Ovary (tissue), 9 donors: Measurements from ENCODE around the gene F2RL3. TPM values are rescaled to one million over a fixed set of nuclear protein-coding genes. Genes with fewer than 3 reads are reported as not detected.

Experiments used
- DNase-seq, 5 donors: peaks; one replicate each; pipeline ENCODE4 v3.0.0-alpha.2; 2019 to 2020
- H3K27ac ChIP-seq, 2 donors: fragments of 200-600 bp; one replicate each; pipeline versions ENCODE4 v1.5.1 to v1.8.0; 2019 to 2022
- H3K27me3 ChIP-seq: fragments of 200-600 bp; one replicate; pipeline ENCODE4 v1.8.0; 2022
- H3K36me3 ChIP-seq: fragments of 200-600 bp; sonication (generic); one replicate; pipeline ENCODE4 v1.5.1; 2019
- H3K4me1 ChIP-seq: one replicate; pipeline ENCODE4 v1.8.1; 2013; ENCODE audit warnings: mild to moderate bottlenecking, moderate library complexity; ENCODE audit not compliant: insufficient read depth
- H3K4me3 ChIP-seq: fragments of 200-600 bp; sonication (generic); one replicate; pipeline ENCODE4 v1.5.1; 2017
- H3K9me3 ChIP-seq, 2 donors: fragments of 200-600 bp in 1 of 2; sonication (generic) in 1 of 2; one replicate each; pipeline versions ENCODE4 v1.5.1 to v1.8.1; 2013 to 2019; ENCODE audit warnings: mild to moderate bottlenecking in 1 of 2, moderate library complexity in 1 of 2
- CTCF ChIP-seq, 3 donors: fragments of 450-650 bp in 2 of 3; fragments of 200-600 bp in 1 of 3; IDR thresholded peaks; one replicate each; pipeline versions ENCODE4 v1.5.1 to v1.8.0; 2016 to 2022; ENCODE audit warnings: antibody characterized with exemption in 3 of 3, mild to moderate bottlenecking in 1 of 3
- EP300 ChIP-seq: sonication (generic); formaldehyde crosslinking; IDR thresholded peaks from one replicate; pipeline ENCODE4 v1.6.1; 2017; ENCODE audit warnings: antibody characterized with exemption
- POLR2A ChIP-seq: fragments of 450-650 bp; IDR thresholded peaks from one replicate; pipeline ENCODE4 v1.6.1; 2017; ENCODE audit warnings: antibody characterized with exemption, mild to moderate bottlenecking, moderate library complexity
- WGBS, 3 donors: extraction: QIAGEN DNeasy Blood & Tissue Kit in 1 of 3; methylation state at CpG; one replicate each; pipeline versions ENCODE4 v1.1.5 to v1.1.7; 2013 to 2017; 5-methylcytosine and 5-hydroxymethylcytosine counted together
- intact Hi-C, 4 donors: fragments of 100-400 bp; cut with DNase I; formaldehyde crosslinking; loops; one replicate each; pipeline versions ENCODE4 v1.11.0 to v1.15.1; 2022 to 2023
- polyA plus RNA-seq, 2 donors: library from polyadenylated mRNA; stranded (reverse); fragments of 200-250 nt in 1 of 2; fragments of 350-450 nt in 1 of 2; fragmentation: Illumina TruSeq in 1 of 2; extraction: RNeasy Lipid Tissue Mini Kit (QIAGEN cat#74804) in 1 of 2; gene quantifications; one replicate each; pipeline ENCODE4 v1.2.3, GENCODE V29; 2013 to 2014
- total RNA-seq, 7 donors: library from RNA; depleted of rRNA in 2 of 7; stranded (reverse); fragments of >200 nt in 2 of 7; fragmentation: NEBNext Ultra II Directional in 3 of 7; extraction: Animal tissue kit (Norgen Biotek cat#: 25700) in 3 of 7; gene quantifications; one replicate each; pipeline versions ENCODE4 v1.1.0 to v1.2.4, GENCODE V29; 2016 to 2023
- donor health status: DM: no; HTN: no; CAD: no; lungs with moderate emphysema.
- donor health status: DM: no; HTN: no; CAD: no.
- donor health status: Bipolar disorder and iron deficiency.
- donor health status: DM: yes; HTN: yes; CAD: no.
- donor health status: DM: no; HTN: no; CAD: no.
- donor health status: DM: yes; HTN: yes; CAD: no.

F2RL3 gene
- total and polyA plus RNA-seq, 9 donors, result 0.08 to 5.4 (median 0.92) TPM

GRCh38 chr19:16914421-16914820 lies 25.6 kb downstream of the F2RL3 start:
- intact Hi-C loops, result no loop called here
- H3K4me1 ChIP-seq, result no peaks in the 10 kb centered on the region
- H3K27ac ChIP-seq, result no peak overlapping the region
- no peak for DNase-seq
- no peaks in the 10 kb centered on the region for H3K36me3 ChIP-seq
- H3K27me3 ChIP-seq, result no peaks in the 10 kb centered on the region
- H3K9me3 ChIP-seq, result peaks cover 0 to 14% of the 10 kb centered on the region in 2 donors
- TF ChIP-seq CTCF (IDR thresholded peaks at IDR 0.05) (no peak), EP300 (no peak), POLR2A (no peak)
- WGBS, 3 donors, result 93 to 95% (median 94%) methylated on average over 11 of the region's 11 CpGs
- no peak overlapping the region for H3K4me3 ChIP-seq

DNA sequence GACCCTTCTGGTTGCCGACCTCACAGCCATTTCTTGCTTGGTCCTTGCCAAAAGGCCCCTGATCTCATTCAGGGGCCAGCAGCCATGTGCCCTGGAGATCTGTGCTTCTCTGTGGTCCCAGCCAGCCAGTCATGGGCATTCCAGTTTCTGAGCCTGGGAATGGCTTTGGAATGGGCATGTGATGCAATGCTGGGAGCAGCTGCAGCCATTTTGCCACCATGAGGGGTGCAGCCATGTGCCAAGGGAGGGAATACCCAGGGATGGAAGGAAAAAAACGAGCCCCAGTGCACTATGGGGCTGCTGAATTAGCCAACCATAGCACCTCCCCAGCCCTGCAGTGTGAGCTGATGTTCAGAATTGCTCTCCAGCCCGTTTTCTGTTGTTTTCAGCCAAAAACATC lies 26.3 kb downstream of the F2RL3 start:
- TF ChIP-seq CTCF (IDR thresholded peaks at IDR 0.05), result no peak
- no peak for TF ChIP-seq EP300
- no peak for TF ChIP-seq POLR2A
- Histone ChIP-seq H3K27me3 (no peaks in the 10 kb centered on the region), H3K4me1 (no peaks in the 10 kb centered on the region), H3K27ac (no peak overlapping the region), H3K4me3 (no peak overlapping the region), H3K36me3 (no peaks in the 10 kb centered on the region), H3K9me3 (peaks cover 0 to 14% of the 10 kb centered on the region in 2 donors)
- intact Hi-C loops, result no loop called here
- DNase-seq, result no peak
- WGBS, 3 donors, result 78 to 94% (median 81%) methylated on average over 3 of the region's 3 CpGs

- intact Hi-C loops, result no loop called here
These were observed 26.9 kb downstream of the F2RL3 start for GRCh38 chr19:16915734-16916133.

GRCh38 chr19:16917401-16917800 lies 28.6 kb downstream of the F2RL3 start:
- no peak overlapping the region for H3K4me3 ChIP-seq
- TF ChIP-seq POLR2A, result no peak
- TF ChIP-seq EP300, result no peak
- no peak for TF ChIP-seq CTCF (IDR thresholded peaks at IDR 0.05)
- H3K4me1 ChIP-seq, result no peaks in the 10 kb centered on the region
- H3K27me3 ChIP-seq, result no peaks in the 10 kb centered on the region
- 80 to 88% (median 86%) methylated on average over 7 of the region's 7 CpGs for WGBS, 3 donors
- DNase-seq, result no peak
- intact Hi-C loops, result no loop called here
- H3K27ac ChIP-seq, result no peak overlapping the region
- H3K9me3 ChIP-seq, result peaks cover 0 to 10% of the 10 kb centered on the region in 2 donors
- H3K36me3 ChIP-seq, result no peaks in the 10 kb centered on the region

More at GRCh38 chr19:16915734-16916133, 26.9 kb downstream of the F2RL3 start:
- Histone ChIP-seq H3K36me3 (no peaks in the 10 kb centered on the region), H3K27ac (no peak overlapping the region), H3K4me1 (no peaks in the 10 kb centered on the region), H3K4me3 (no peak overlapping the region), H3K27me3 (no peaks in the 10 kb centered on the region), H3K9me3 (peaks cover 0 to 14% of the 10 kb centered on the region in 2 donors)
- TF ChIP-seq CTCF (IDR thresholded peaks at IDR 0.05) (no peak), EP300 (no peak), POLR2A (no peak)
- 59 to 83% (median 82%) methylated on average over 3 of the region's 3 CpGs for WGBS, 3 donors
- no peak for DNase-seq
